Thoracic aorta (tissue), 2 donors: Measurements from ENCODE around the gene HOXA4. TPM values are rescaled to one million over a fixed set of nuclear protein-coding genes. Genes with fewer than 3 reads are reported as not detected.

Experiments
- ATAC-seq: fragments of 150-250 bp; one replicate; pipeline ENCODE4 v1.8.0; 2017; ENCODE audit warnings: low read depth; ENCODE audit not compliant: insufficient number of reproducible peaks, low FRiP score
- DNase-seq: peaks from one replicate; pipeline ENCODE4 v3.0.0-alpha.2; 2020; ENCODE audit warnings: low spot score
- H3K27ac ChIP-seq, 2 donors: fragments of 200-600 bp; sonication (generic); 1 replicate in 1 of 2; 2 replicates in 1 of 2; pipeline ENCODE4 v1.5.1; 2016; ENCODE audit warnings: mild to moderate bottlenecking in 2 of 2, moderate library complexity in 2 of 2
- H3K27me3 ChIP-seq: fragments of 200-600 bp; sonication (generic); replicated peaks from 2 replicates; pipeline ENCODE4 v1.6.0; 2016; ENCODE audit warnings: mild to moderate bottlenecking; ENCODE audit not compliant: insufficient read depth
- H3K36me3 ChIP-seq: fragments of 200-600 bp; sonication (generic); one replicate; pipeline ENCODE4 v1.5.1; 2016
- H3K4me1 ChIP-seq, 2 donors: fragments of 200-600 bp; sonication (generic); 1 replicate in 1 of 2; 2 replicates in 1 of 2; pipeline versions ENCODE4 v1.5.1 to v1.6.0; 2016; ENCODE audit warnings: low read depth in 2 of 2, mild to moderate bottlenecking in 1 of 2; ENCODE audit not compliant: control insufficient read depth in 1 of 2
- H3K4me3 ChIP-seq: fragments of 200-600 bp; sonication (generic); 2 replicates; pipeline ENCODE4 v1.5.1; 2016; ENCODE audit warnings: mild to moderate bottlenecking
- H3K9me3 ChIP-seq: fragments of 200-600 bp; sonication (generic); 2 replicates; pipeline ENCODE4 v1.5.1; 2016
- total RNA-seq, 2 donors: library from RNA; depleted of rRNA; stranded (reverse); fragments of >200 nt; gene quantifications; one replicate each; pipeline versions ENCODE4 v1.1.0 to v1.2.3, GENCODE V29; 2016
- TF ChIP-seq, protein P1 (sequence below): fragments of 200-600 bp; sonication (generic); IDR thresholded peaks from one replicate; pipeline ENCODE4 v1.5.1; 2019; ENCODE audit warnings: antibody characterized with exemption

HOXA4 gene
- total RNA-seq, 2 donors from 2014 or later = 3.7 to 6.1 TPM

- Histone ChIP-seq H3K36me3 (no peaks in the 10 kb centered on the region), H3K27ac (peak overlapping the region; percentile 87 to 96), H3K9me3 (no peaks in the 10 kb centered on the region), H3K4me3 (peak overlapping the region; percentile 99), H3K4me1 (peaks cover 19 to 49% of the 10 kb centered on the region in 2 donors), H3K27me3 (no peaks in the 10 kb centered on the region)
- DNase-seq = no peak
- TF ChIP-seq, protein P1, sequence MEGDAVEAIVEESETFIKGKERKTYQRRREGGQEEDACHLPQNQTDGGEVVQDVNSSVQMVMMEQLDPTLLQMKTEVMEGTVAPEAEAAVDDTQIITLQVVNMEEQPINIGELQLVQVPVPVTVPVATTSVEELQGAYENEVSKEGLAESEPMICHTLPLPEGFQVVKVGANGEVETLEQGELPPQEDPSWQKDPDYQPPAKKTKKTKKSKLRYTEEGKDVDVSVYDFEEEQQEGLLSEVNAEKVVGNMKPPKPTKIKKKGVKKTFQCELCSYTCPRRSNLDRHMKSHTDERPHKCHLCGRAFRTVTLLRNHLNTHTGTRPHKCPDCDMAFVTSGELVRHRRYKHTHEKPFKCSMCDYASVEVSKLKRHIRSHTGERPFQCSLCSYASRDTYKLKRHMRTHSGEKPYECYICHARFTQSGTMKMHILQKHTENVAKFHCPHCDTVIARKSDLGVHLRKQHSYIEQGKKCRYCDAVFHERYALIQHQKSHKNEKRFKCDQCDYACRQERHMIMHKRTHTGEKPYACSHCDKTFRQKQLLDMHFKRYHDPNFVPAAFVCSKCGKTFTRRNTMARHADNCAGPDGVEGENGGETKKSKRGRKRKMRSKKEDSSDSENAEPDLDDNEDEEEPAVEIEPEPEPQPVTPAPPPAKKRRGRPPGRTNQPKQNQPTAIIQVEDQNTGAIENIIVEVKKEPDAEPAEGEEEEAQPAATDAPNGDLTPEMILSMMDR = no peak
- no peak for ATAC-seq
Observed at GRCh38 chr7:27100694-27101170, 29.8 kb downstream of the HOXA4 start.

- TF ChIP-seq, protein P1 = no peak
- Histone ChIP-seq H3K36me3 (no peaks in the 10 kb centered on the region), H3K27ac (peak overlapping the region; percentile 87 to 96), H3K27me3 (no peaks in the 10 kb centered on the region), H3K4me3 (peak overlapping the region; percentile 99), H3K9me3 (no peaks in the 10 kb centered on the region), H3K4me1 (peaks cover 10 to 45% of the 10 kb centered on the region in 2 donors)
- no peak for ATAC-seq
- no peak for DNase-seq
Observed at GRCh38 chr7:27099453-27100370, 30.8 kb downstream of the HOXA4 start.

DNA sequence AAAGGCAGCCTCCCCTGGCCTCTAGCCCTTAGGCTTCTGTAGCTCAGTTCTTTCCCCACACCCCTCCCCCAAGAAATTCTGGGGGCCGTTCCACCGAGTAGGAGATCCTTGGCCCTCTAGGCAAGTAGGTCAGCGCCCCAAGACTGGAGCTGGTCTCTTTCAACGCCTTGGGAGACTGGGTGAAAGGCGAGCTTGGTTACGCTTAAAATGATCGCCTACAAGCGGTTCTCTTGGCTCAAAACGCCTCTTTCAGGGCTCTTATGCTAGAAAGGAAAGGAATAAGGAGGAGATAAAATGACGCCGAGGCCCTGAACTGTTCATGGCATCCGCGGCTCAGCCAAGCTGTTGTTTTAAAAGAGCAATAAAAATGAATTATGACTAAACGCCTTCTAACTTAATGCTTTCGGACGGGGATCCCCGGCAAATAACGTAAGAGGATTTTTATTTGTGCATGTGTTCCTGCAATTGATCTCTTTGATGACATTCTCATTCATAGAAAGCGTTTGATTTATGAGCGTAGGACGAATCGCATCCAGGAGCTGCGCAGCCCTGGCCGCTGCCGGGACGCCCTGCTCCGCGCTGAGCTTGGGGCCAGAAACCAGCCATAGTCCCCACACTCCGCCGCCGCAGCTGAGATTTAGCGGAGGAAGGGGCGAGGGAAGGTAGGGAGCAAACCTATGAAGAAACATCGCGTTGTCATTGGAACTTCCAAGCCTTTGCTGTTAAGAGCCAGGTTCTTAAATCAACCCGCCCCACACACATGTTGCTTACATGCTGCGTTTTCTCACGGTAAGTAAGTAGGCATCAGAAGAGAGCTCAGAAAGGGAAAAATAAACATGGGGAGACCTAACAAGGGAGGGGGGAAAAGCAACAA is 31.7 kb downstream of the HOXA4 start:
- no peak for DNase-seq
- TF ChIP-seq, protein P1 = no peak
- ATAC-seq = no peak
- Histone ChIP-seq H3K27ac (peak overlapping the region; percentile 87 to 96), H3K9me3 (no peaks in the 10 kb centered on the region), H3K36me3 (no peaks in the 10 kb centered on the region), H3K27me3 (no peaks in the 10 kb centered on the region), H3K4me1 (peaks cover 10 to 36% of the 10 kb centered on the region in 2 donors), H3K4me3 (peak overlapping the region; percentile 99)

GRCh38 chr7:27097686-27098577 is 32.6 kb downstream of the HOXA4 start:
- TF ChIP-seq, protein P1 = no peak
- H3K27ac ChIP-seq = peak overlapping the region; percentile 87 to 96
- H3K4me3 ChIP-seq = peak overlapping the region; percentile 99
- peaks cover 10 to 35% of the 10 kb centered on the region in 2 donors for H3K4me1 ChIP-seq
- no peaks in the 10 kb centered on the region for H3K27me3 ChIP-seq
- no peak for ATAC-seq
- H3K36me3 ChIP-seq = no peaks in the 10 kb centered on the region
- no peak for DNase-seq
- no peaks in the 10 kb centered on the region for H3K9me3 ChIP-seq
